ENCODE results near the gene ZCCHC14.
"Not testable (repeated sequence)": the region's sequence is repeated elsewhere in the genome, so short reads cannot be mapped to it uniquely, and the experiment has no call there.

The ZCCHC14 gene

GRCh38 chr16:87382023-87382785 lies 110.6 kb downstream of the ZCCHC14 start:
- no peak for DNase-seq (ENCODE audit: low spot score)

GRCh38 chr16:87380881-87381280 lies 111.9 kb downstream of the ZCCHC14 start:
- DNase-seq (ENCODE audit: low spot score) = no peak

- DNase-seq (ENCODE audit: low spot score) = no peak
Observed at GRCh38 chr16:87380403-87380802, 112.4 kb downstream of the ZCCHC14 start.

GRCh38 chr16:87379312-87379752 lies 113.5 kb downstream of the ZCCHC14 start:
- DNase-seq (ENCODE audit: low spot score) = not testable (repeated sequence)

GRCh38 chr16:87376660-87377059 lies 116.2 kb downstream of the ZCCHC14 start:
- no peak for DNase-seq (ENCODE audit: low spot score)

GRCh38 chr16:87375426-87376135 lies 117.2 kb downstream of the ZCCHC14 start:
- DNase-seq (ENCODE audit: low spot score) = no peak

GRCh38 chr16:87374313-87374712 lies 118.5 kb downstream of the ZCCHC14 start:
- DNase-seq (ENCODE audit: low spot score) = no peak

GRCh38 chr16:87372305-87372704 lies 120.5 kb downstream of the ZCCHC14 start:
- DNase-seq (ENCODE audit: low spot score) = no peak

GRCh38 chr16:87371261-87371866 lies 121.5 kb downstream of the ZCCHC14 start:
- DNase-seq (ENCODE audit: low spot score) = no peak

- no peak for DNase-seq (ENCODE audit: low spot score)
Observed at GRCh38 chr16:87369796-87370719, 122.8 kb downstream of the ZCCHC14 start.

- no peak for DNase-seq (ENCODE audit: low spot score)
Observed at GRCh38 chr16:87369117-87369765, 123.6 kb downstream of the ZCCHC14 start.

GRCh38 chr16:87368029-87368770 lies 124.6 kb downstream of the ZCCHC14 start:
- DNase-seq (ENCODE audit: low spot score) = no peak

GRCh38 chr16:87367529-87367928 lies 125.3 kb downstream of the ZCCHC14 start:
- DNase-seq (ENCODE audit: low spot score) = no peak

- no peak for DNase-seq (ENCODE audit: low spot score)
Observed at GRCh38 chr16:87366930-87367329, 125.9 kb downstream of the ZCCHC14 start.

- DNase-seq (ENCODE audit: low spot score) = no peak
Observed at GRCh38 chr16:87366288-87366687, 126.5 kb downstream of the ZCCHC14 start.

- DNase-seq (ENCODE audit: low spot score) = no peak
Observed at GRCh38 chr16:87365021-87365713, 127.7 kb downstream of the ZCCHC14 start.

GRCh38 chr16:87363771-87364455 lies 128.9 kb downstream of the ZCCHC14 start:
- no peak for DNase-seq (ENCODE audit: low spot score)

- not testable (repeated sequence) for DNase-seq (ENCODE audit: low spot score)
Observed at GRCh38 chr16:87362828-87363559, 129.8 kb downstream of the ZCCHC14 start.
